IMR-90 (cell line): ENCODE results near the gene MYEF2. TPM values are rescaled to one million over a fixed set of nuclear protein-coding genes. Genes with fewer than 3 reads are reported as not detected.

Experiments
- ATAC-seq: fragments of 200-7000 bp; cut with Tn5 transposase; 2 replicates; pipeline ENCODE4 v1.9.1; 2020; ENCODE audit warnings: low read depth, mild to moderate bottlenecking, moderate library complexity
- BruUV-seq: library from RNA; stranded (reverse); fragments of 400-500 nt; replicated peaks from 2 replicates; lab custom pipeline; 2021; lab: Mats Ljungman, UMichigan
- CTCF ChIA-PET: fragments of 300-600 bp; formaldehyde crosslinking; extraction: SDS; loops from one replicate; lab custom pipeline; 2021; ENCODE audit warnings: antibody characterized with exemption; lab: Yijun Ruan, JAX
- POLR2A ChIA-PET: fragments of 300-600 bp; sonication (Branson Sonifier 250); formaldehyde crosslinking; loops from one replicate; lab custom pipeline; 2022; ENCODE audit warnings: antibody characterized with exemption; ENCODE audit not compliant: unreplicated experiment; lab: Charles Lee
- DNase-seq: peaks from one replicate; pipeline ENCODE4 v3.0.0; 2013
- H2AFZ ChIP-seq: replicated peaks from 2 replicates; pipeline ENCODE3; 2013; ENCODE audit warnings: low read length, mild to moderate bottlenecking; ENCODE audit not compliant: poor library complexity
- H2AK5ac ChIP-seq: 2 replicates; pipeline ENCODE4 v1.6.1; 2013; ENCODE audit warnings: low read depth, low read length, inconsistent platforms
- H2AK9ac ChIP-seq: replicated peaks from 2 replicates; pipeline ENCODE3; 2013; ENCODE audit warnings: mild to moderate bottlenecking, low read depth, low read length, moderate library complexity; ENCODE audit not compliant: poor library complexity
- H2BK120ac ChIP-seq: 2 replicates; pipeline ENCODE4 v1.6.1; 2013; ENCODE audit warnings: low read depth, low read length, inconsistent platforms
- H2BK15ac ChIP-seq: 3 replicates; pipeline ENCODE4 v1.6.1; 2013; ENCODE audit warnings: low read depth, low read length, inconsistent platforms
- H2BK20ac ChIP-seq: 2 replicates; pipeline ENCODE4 v1.6.1; 2013; ENCODE audit warnings: low read depth, mild to moderate bottlenecking, inconsistent platforms, low read length, moderate library complexity
- H2BK5ac ChIP-seq: 2 replicates; pipeline ENCODE4 v1.6.1; 2013; ENCODE audit warnings: mild to moderate bottlenecking, low read depth, low read length, inconsistent platforms; ENCODE audit not compliant: poor library complexity, severe bottlenecking
- H3K14ac ChIP-seq: replicated peaks from 2 replicates; pipeline ENCODE4 v1.6.1; 2013; ENCODE audit warnings: low read depth, low read length, inconsistent platforms
- H3K18ac ChIP-seq: 2 replicates; pipeline ENCODE4 v1.6.1; 2013; ENCODE audit warnings: low read depth, low read length, control low read depth
- H3K23ac ChIP-seq: 2 replicates; pipeline ENCODE4 v1.6.1; 2013; ENCODE audit warnings: low read depth, low read length, inconsistent platforms
- H3K27ac ChIP-seq: 2 replicates; pipeline ENCODE4 v1.5.1; 2013; ENCODE audit warnings: mild to moderate bottlenecking, control low read depth, low read length; ENCODE audit not compliant: insufficient read depth
- H3K27me3 ChIP-seq: 2 replicates; pipeline ENCODE4 v1.6.1; 2013; ENCODE audit warnings: low read length; ENCODE audit not compliant: control insufficient read depth, insufficient read depth
- H3K36me3 ChIP-seq: 2 replicates; pipeline ENCODE4 v1.6.1; 2013; ENCODE audit warnings: low read length, mixed read lengths; ENCODE audit not compliant: control insufficient read depth, insufficient read depth
- H3K4ac ChIP-seq: 2 replicates; pipeline ENCODE4 v1.6.1; 2013; ENCODE audit warnings: low read depth, low read length, inconsistent platforms
- H3K4me1 ChIP-seq: 2 replicates; pipeline ENCODE4 v1.6.1; 2013; ENCODE audit warnings: low read length, mixed read lengths; ENCODE audit not compliant: control insufficient read depth, insufficient read depth
- H3K4me2 ChIP-seq: 2 replicates; pipeline ENCODE4 v1.6.1; 2013; ENCODE audit warnings: low read depth, mild to moderate bottlenecking, control low read depth, low read length, moderate library complexity
- H3K4me3 ChIP-seq: 2 replicates; pipeline ENCODE4 v1.5.1; 2013; ENCODE audit warnings: low read depth, mild to moderate bottlenecking, control low read depth, low read length, moderate library complexity; ENCODE audit not compliant: insufficient read depth
- H3K56ac ChIP-seq: 2 replicates; pipeline ENCODE4 v1.6.1; 2013; ENCODE audit warnings: low read length, inconsistent platforms; ENCODE audit not compliant: insufficient read depth; ENCODE audit errors: extremely low read depth
- H3K79me1 ChIP-seq, 2 experiments: 2 replicates each; pipeline ENCODE4 v1.6.1; 2013; ENCODE audit warnings: low read length in 2 of 2, inconsistent platforms in 1 of 2, low read depth in 1 of 2
- H3K9ac ChIP-seq: 2 replicates; pipeline ENCODE4 v1.6.1; 2013; ENCODE audit warnings: low read depth, low read length, control low read depth
- H3K9me1 ChIP-seq: 2 replicates; pipeline ENCODE4 v1.6.1; 2013; ENCODE audit warnings: low read length, inconsistent platforms; ENCODE audit not compliant: insufficient read depth
- H3K9me3 ChIP-seq: 2 replicates; pipeline ENCODE4 v1.6.1; 2013; ENCODE audit warnings: low read length; ENCODE audit not compliant: control insufficient read depth, insufficient read depth
- H4K20me1 ChIP-seq: 2 replicates; pipeline ENCODE4 v1.6.1; 2013; ENCODE audit warnings: low read length, inconsistent platforms; ENCODE audit not compliant: insufficient read depth
- H4K5ac ChIP-seq: 2 replicates; pipeline ENCODE4 v1.6.1; 2013; ENCODE audit warnings: mild to moderate bottlenecking, low read depth, low read length, control low read depth
- H4K8ac ChIP-seq, 2 experiments: 2 replicates each; pipeline ENCODE4 v1.6.1; 2013; ENCODE audit warnings: low read depth in 2 of 2, low read length in 2 of 2, control low read depth in 1 of 2, inconsistent platforms in 1 of 2
- H4K91ac ChIP-seq: 2 replicates; pipeline ENCODE4 v1.6.1; 2013; ENCODE audit warnings: low read depth, low read length, inconsistent platforms; ENCODE audit not compliant: insufficient read depth
- BHLHE40 ChIP-seq: fragments of 150-350 bp; IDR thresholded peaks from 2 replicates; pipeline ENCODE4 v1.6.1; 2016; ENCODE audit warnings: mild to moderate bottlenecking, low read depth, low read length
- CEBPB ChIP-seq: IDR thresholded peaks from 2 replicates; pipeline ENCODE4 v1.6.1; 2012; ENCODE audit warnings: low read depth, low read length, improper control_type of control experiment
- CHD1 ChIP-seq: IDR thresholded peaks from 2 replicates; pipeline ENCODE4 v1.6.1; 2012; ENCODE audit warnings: low read depth, low read length, improper control_type of control experiment
- FOS ChIP-seq: fragments of 150-350 bp; IDR thresholded peaks from 2 replicates; pipeline ENCODE4 v1.6.1; 2016; ENCODE audit warnings: low read depth, low read length
- MAFK ChIP-seq: IDR thresholded peaks from 2 replicates; pipeline ENCODE4 v1.6.1; 2012; ENCODE audit warnings: low read depth, low read length, improper control_type of control experiment
- MAZ ChIP-seq: IDR thresholded peaks from 2 replicates; pipeline ENCODE4 v1.6.1; 2012; ENCODE audit warnings: low read depth, mild to moderate bottlenecking, low read length, improper control_type of control experiment, moderate library complexity, borderline replicate concordance
- MXI1 ChIP-seq: IDR thresholded peaks from 2 replicates; pipeline ENCODE4 v1.6.1; 2012; ENCODE audit warnings: low read depth, mild to moderate bottlenecking, low read length, moderate library complexity, borderline replicate concordance
- NFE2L2 ChIP-seq: fragments of 150-350 bp; IDR thresholded peaks from 2 replicates; pipeline ENCODE4 v1.6.1; 2016; ENCODE audit warnings: low read depth, mild to moderate bottlenecking, low read length
- POLR2A ChIP-seq: IDR thresholded peaks from 2 replicates; pipeline ENCODE4 v1.6.1; 2012; ENCODE audit warnings: mild to moderate bottlenecking, low read depth, low read length
- RAD21 ChIP-seq: IDR thresholded peaks from 2 replicates; pipeline ENCODE4 v1.6.1; 2012; ENCODE audit warnings: low read length, improper control_type of control experiment
- RCOR1 ChIP-seq: IDR thresholded peaks from 2 replicates; pipeline ENCODE4 v1.6.1; 2012; ENCODE audit warnings: mild to moderate bottlenecking, low read length, improper control_type of control experiment; ENCODE audit not compliant: insufficient replicate concordance
- RFX5 ChIP-seq: IDR thresholded peaks from 2 replicates; pipeline ENCODE4 v1.8.0; 2012; ENCODE audit warnings: low read depth, mild to moderate bottlenecking, low read length, moderate library complexity
- SMC3 ChIP-seq: fragments of 150-350 bp; IDR thresholded peaks from 2 replicates; pipeline ENCODE4 v1.6.1; 2016; ENCODE audit warnings: low read depth, mild to moderate bottlenecking, antibody characterized with exemption, low read length, moderate library complexity
- whole genome bisulfite sequencing, 2 experiments: methylation state at CpG; one replicate each; pipeline versions ENCODE4 v1.1.5 to v1.1.7; 2013; ENCODE audit warnings: missing lambda C conversion rate in 2 of 2; ENCODE audit not compliant: insufficient read length in 1 of 2; ENCODE audit errors: extremely low coverage in 2 of 2; 5-methylcytosine and 5-hydroxymethylcytosine counted together
- dilution Hi-C: fragments of 300-500 bp; cut with HindIII; formaldehyde crosslinking; loops from one replicate; pipeline ENCODE4 v1.14.3; 2018; ENCODE audit warnings: low sequenced_read_pairs; ENCODE audit not compliant: unreplicated experiment
- in situ Hi-C: fragments of 300-500 bp; cut with MboI; formaldehyde crosslinking; loops from 3 replicates; pipeline ENCODE4 v1.14.3; 2019; ENCODE audit warnings: low sequenced_read_pairs, inconsistent platforms, mixed read lengths
- intact Hi-C: fragments of 100-400 bp; cut with micrococcal nuclease; formaldehyde crosslinking; loops from 2 replicates; pipeline ENCODE4 v1.10.0; 2022
- polyA plus RNA-seq, 3 experiments: library from polyadenylated mRNA; depleted of rRNA; stranded (reverse); fragments of >200 nt; gene quantifications; 2 replicates each; pipeline ENCODE4 v1.2.3, GENCODE V29; 2012; ENCODE audit warnings: low replicate concordance in 1 of 3
- total RNA-seq: library from RNA; depleted of rRNA; stranded (reverse); fragments of >200 nt; gene quantifications from 2 replicates; pipeline ENCODE4 v1.2.3, GENCODE V29; 2012
- TF ChIP-seq, protein P1 (sequence below): conservative IDR thresholded peaks from 2 replicates; pipeline ENCODE4 v1.5.1; 2012; ENCODE audit warnings: mild to moderate bottlenecking, low read depth, low read length, improper control_type of control experiment
- TF ChIP-seq, protein P2 (sequence below): fragments of 150-350 bp; IDR thresholded peaks from 2 replicates; pipeline ENCODE4 v1.6.1; 2017; ENCODE audit warnings: mild to moderate bottlenecking, antibody characterized with exemption, low read length, low read depth
- TF ChIP-seq, protein P3 (sequence below): fragments of 150-350 bp; IDR thresholded peaks from 2 replicates; pipeline ENCODE4 v1.6.1; 2016; ENCODE audit warnings: low read depth, mild to moderate bottlenecking, low read length, moderate library complexity, borderline replicate concordance

Gene MYEF2
- total and polyA plus RNA-seq, 2 of the 4 experiments (the other 2 are of a cell fraction) = 4.5 to 5.8 TPM

DNA sequence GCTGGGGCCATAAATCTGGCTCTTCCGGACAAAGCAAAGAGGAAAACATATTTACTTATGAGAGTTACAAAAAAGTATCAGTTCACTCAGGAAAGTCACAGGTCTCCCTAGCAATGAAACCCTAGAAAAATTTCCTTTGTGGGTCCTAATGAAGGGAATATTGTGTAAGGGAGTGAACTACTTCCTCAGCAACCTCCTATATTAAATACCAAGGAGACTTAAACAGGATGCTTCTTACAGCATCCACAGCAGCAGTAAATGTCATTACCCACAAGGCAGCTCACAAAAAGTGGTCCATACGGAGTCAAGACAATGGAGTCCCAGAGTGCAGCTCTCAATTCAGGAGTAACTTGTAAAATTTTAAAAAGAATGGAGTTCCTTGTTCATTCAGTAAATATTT, 72.2 kb downstream of the MYEF2 start:
- Histone ChIP-seq H2AK9ac (no peak overlapping the region), H2BK5ac (no peak overlapping the region), H3K9me1 (no peaks in the 10 kb centered on the region), H3K14ac (no peak overlapping the region), H3K56ac (no peak overlapping the region), H3K79me1 (no peaks in the 10 kb centered on the region), H4K5ac (no peak overlapping the region), H3K27ac (no peak overlapping the region), H3K4me1 (peaks cover 2% of the 10 kb centered on the region), H3K4ac (no peak overlapping the region), H4K8ac (no peak overlapping the region), H4K20me1 (no peaks in the 10 kb centered on the region), H4K91ac (no peak overlapping the region), H3K9me3 (no peaks in the 10 kb centered on the region), H2BK15ac (no peak overlapping the region), H3K4me2 (no peak overlapping the region), H3K4me3 (no peak overlapping the region), H3K36me3 (no peaks in the 10 kb centered on the region), H2BK20ac (no peak overlapping the region), H2AK5ac (no peak overlapping the region), H3K18ac (no peak overlapping the region), H3K27me3 (peaks cover 31% of the 10 kb centered on the region), H2AFZ (no peak overlapping the region), H3K9ac (no peak overlapping the region), H3K23ac (no peak overlapping the region), H2BK120ac (no peak overlapping the region)
- no peak for ATAC-seq
- WGBS, 2 experiments = no CpG with 5 or more reads among the region's 2 CpGs
- TF ChIP-seq, protein P1, sequence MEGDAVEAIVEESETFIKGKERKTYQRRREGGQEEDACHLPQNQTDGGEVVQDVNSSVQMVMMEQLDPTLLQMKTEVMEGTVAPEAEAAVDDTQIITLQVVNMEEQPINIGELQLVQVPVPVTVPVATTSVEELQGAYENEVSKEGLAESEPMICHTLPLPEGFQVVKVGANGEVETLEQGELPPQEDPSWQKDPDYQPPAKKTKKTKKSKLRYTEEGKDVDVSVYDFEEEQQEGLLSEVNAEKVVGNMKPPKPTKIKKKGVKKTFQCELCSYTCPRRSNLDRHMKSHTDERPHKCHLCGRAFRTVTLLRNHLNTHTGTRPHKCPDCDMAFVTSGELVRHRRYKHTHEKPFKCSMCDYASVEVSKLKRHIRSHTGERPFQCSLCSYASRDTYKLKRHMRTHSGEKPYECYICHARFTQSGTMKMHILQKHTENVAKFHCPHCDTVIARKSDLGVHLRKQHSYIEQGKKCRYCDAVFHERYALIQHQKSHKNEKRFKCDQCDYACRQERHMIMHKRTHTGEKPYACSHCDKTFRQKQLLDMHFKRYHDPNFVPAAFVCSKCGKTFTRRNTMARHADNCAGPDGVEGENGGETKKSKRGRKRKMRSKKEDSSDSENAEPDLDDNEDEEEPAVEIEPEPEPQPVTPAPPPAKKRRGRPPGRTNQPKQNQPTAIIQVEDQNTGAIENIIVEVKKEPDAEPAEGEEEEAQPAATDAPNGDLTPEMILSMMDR = no peak
- TF ChIP-seq, protein P2, sequence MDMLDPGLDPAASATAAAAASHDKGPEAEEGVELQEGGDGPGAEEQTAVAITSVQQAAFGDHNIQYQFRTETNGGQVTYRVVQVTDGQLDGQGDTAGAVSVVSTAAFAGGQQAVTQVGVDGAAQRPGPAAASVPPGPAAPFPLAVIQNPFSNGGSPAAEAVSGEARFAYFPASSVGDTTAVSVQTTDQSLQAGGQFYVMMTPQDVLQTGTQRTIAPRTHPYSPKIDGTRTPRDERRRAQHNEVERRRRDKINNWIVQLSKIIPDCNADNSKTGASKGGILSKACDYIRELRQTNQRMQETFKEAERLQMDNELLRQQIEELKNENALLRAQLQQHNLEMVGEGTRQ = no peak
- TF ChIP-seq, protein P3, sequence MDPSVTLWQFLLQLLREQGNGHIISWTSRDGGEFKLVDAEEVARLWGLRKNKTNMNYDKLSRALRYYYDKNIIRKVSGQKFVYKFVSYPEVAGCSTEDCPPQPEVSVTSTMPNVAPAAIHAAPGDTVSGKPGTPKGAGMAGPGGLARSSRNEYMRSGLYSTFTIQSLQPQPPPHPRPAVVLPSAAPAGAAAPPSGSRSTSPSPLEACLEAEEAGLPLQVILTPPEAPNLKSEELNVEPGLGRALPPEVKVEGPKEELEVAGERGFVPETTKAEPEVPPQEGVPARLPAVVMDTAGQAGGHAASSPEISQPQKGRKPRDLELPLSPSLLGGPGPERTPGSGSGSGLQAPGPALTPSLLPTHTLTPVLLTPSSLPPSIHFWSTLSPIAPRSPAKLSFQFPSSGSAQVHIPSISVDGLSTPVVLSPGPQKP = no peak
- no peak for TF ChIP-seq SMC3
- no peak for TF ChIP-seq POLR2A
- TF ChIP-seq CEBPB = no peak
- TF ChIP-seq MXI1 = no peak
- TF ChIP-seq BHLHE40 = no peak
- no peak for TF ChIP-seq RAD21
- TF ChIP-seq RFX5 = no peak
- TF ChIP-seq MAFK = no peak
- no peak for TF ChIP-seq CHD1
- TF ChIP-seq NFE2L2 = no peak
- no peak for TF ChIP-seq RCOR1
- no peak for TF ChIP-seq MAZ
- no peak for TF ChIP-seq FOS
- in situ Hi-C loops = no loop called here
- CTCF ChIA-PET = interaction anchor here (0.6 to 1.1 kb wide), 2 partner anchors 21 to 1635 kb away, joined by 3 read pairs; no protein-coding TSS in a partner anchor
- no TSS peak for BruUV-seq
- POLR2A ChIA-PET = no interaction called here
- dilution Hi-C loops = no loop called here
- DNase-seq = no peak
- intact Hi-C loops = no loop called here
